A204.1 (cell line): ENCODE measurements around the gene BRSK2.
A peak's percentile ranks its signal among the peaks of the same experiment; 100 is the strongest.

ENCODE experiments used
- FAIRE-seq: peaks from 2 replicates; lab custom pipeline; 2012; peaks lifted over from hg19 to GRCh38; lab: Jason Lieb, UNC

BRSK2 gene

GRCh38 chr11:1377231-1377780 is 12.4 kb upstream of the BRSK2 start:
- no peak for FAIRE-seq

DNA sequence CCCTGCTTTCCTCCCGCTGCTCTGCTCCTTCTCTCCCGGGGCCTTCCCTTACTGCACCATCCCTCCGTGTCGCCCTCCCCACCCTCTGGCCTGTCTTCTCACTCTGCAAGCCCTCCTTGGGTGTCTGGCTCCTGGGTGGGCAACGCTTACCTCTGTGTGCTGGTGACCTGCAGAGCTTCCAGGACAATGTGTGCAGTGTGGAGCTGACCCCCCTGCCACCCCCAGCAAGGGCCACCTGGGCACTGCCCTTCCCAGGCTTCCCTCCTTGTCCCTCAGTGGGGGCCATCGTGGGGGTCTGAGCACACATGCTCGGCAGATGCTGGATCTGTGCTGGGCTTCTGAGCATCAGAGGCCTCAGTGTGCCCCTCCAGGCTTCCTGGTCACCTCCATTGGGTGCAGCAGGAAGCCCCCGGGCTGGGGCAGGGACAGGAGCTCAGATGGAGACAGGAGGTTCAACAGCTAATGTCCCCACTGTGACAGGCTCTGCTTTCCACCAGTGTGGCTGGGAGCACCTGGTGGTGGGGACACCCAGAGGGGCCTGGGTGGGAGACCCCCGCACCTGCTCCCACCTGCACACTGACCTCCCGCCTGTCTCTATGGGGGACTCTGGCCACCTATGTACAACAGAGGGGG is 7.8 kb upstream of the BRSK2 start:
- FAIRE-seq = no peak

DNA sequence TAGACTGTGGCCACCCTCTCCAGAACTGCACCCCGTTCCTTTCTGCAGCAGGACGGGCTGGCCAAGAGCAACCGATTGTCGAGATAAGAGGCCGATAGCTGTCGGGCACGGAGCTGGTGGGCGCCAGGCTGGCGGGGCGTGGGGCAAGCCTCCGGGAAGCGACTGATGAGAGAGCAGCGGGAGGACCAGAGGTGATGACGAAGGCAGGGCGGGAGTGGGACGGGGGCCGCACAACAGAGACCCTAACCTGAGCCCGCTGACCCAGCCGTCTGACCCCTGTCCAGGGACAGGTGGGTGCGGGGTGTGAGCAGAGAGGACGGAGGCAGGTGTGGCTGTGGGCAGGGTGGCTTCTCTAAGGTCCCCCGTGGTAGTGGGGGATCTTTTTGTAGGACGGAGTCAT is 7.3 kb upstream of the BRSK2 start:
- no peak for FAIRE-seq

GRCh38 chr11:1382831-1383607 is 6.7 kb upstream of the BRSK2 start:
- FAIRE-seq = no peak

GRCh38 chr11:1384199-1384970 is 5.3 kb upstream of the BRSK2 start:
- no peak for FAIRE-seq

DNA sequence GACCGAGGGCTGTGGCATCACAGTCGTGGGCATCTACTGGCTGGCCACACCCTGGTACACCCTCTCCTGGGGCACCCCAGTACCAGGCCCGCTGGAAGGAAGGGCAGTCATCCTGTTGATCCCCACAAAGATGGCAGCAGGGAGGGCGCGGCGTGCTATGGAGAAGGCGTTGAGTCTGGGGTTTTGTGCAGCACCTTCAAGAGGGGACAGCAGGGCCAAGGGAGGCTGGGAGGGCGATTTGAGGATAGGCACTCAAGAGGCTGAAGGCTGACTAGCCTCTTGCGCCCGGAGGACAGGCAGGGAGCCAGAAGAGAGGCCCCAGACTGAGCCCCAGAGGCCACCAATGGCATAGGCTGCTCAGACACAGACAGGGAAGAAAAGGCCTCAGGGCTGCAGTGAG is 2.2 kb upstream of the BRSK2 start:
- FAIRE-seq = no peak

DNA sequence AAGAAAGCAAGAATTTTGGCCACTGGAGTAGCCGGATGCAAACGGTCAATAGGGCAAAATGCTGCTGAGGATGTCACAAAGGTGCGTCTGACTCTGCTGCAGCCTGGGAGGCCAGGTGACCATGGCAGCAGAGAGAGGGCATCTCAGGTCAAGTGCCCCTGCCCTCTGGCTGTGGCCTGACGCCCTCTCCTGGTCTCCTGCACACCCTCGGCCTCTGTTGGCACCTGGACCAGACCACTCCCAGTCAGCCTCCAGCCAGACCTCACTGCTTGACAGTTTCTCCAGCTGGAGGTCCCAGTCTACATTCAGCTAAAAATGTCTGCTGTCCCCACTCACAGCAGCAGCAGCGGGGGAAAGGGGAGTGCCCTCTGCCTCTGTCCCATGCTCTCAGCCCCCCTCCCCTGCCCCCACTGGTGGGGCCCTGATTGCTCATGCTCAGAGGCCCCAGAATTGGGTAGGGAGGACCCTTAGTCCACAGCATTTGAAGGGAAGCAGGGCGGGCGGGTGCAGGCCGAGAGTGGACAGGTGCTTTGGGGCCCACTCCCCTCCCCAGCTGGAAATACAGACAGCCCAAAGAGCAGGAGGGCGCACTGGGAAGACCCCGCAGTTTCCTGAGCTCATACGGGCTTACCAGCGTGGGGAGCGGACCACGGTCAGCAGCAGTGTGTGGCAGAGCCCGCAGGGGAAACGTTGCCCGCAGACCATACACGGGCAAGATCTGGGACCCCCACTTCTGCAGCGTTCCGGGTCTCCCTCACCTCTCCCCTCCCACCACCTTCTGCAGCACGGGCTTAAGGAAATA is 1.6 kb upstream of the BRSK2 start:
- no peak for FAIRE-seq

GRCh38 chr11:1388763-1389102 is 1.0 kb upstream of the BRSK2 start:
- FAIRE-seq = no peak

DNA sequence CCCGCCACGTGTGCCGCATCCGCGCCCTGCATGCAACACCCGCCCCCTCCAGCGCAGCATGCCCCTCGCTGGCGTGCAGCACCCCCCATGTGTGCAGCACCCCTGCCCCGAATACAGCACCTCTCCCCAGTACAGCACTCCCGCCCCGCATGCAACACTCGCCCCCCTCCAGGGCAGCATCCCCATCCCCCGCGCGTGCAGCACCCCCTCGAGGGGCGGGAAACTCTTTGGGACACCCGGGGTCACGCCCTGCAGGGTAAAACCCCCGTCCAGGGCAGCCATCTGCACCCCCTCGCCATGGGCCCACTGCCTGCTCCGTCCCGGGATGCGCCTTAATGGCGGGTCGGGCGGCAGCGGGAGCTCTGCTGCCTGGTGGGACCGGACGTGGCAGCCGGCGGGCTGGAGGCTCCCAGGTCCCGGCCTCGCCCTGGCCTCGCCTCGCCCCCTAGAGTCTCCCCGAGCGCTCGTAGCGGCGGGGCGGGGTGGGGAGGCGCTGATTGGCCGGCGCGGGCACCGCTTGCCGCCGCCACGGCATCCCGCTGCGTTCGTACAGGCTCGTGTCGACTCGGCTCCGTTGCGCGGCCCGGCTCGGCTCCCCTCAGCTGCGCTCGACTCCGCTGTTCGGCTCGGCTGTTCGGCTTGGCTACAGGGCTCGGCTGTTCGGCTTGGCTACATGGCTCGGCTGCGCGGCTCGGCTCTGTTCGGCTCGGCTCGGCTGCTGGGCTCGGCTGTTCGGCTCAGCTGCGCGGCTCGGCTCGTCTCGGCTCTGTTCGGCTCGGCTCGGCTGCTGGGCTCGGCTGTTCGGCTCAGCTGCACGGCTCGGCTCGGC is 417 bp upstream of the BRSK2 start:
- peak; percentile 94 for FAIRE-seq

GRCh38 chr11:1390569-1391164 is 933 bp downstream of the BRSK2 start:
- no peak for FAIRE-seq

- no peak for FAIRE-seq
Measured at GRCh38 chr11:1391165-1392075, 1.7 kb downstream of the BRSK2 start.

DNA sequence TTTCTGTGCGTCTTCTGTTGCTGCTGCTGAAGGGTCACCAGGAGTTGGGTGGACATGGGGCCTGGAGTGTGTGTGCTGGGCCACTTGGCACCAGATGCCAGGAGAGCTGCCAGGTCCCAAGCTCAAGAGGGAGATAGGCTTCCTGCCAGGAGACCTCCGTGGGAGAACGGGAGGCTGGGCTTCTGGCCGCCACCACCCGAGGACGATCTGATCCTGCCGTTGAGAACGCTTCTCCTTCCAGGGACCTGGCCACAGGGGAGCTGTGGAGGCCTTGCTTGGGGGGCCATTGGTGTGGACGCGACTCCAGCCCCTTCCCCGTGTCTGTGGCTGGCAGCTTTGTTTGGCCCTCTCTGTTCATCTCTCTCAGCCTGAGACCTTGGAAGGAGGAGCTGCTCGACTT is 2.4 kb downstream of the BRSK2 start:
- no peak for FAIRE-seq

GRCh38 chr11:1392561-1392960 is 2.8 kb downstream of the BRSK2 start:
- no peak for FAIRE-seq

DNA sequence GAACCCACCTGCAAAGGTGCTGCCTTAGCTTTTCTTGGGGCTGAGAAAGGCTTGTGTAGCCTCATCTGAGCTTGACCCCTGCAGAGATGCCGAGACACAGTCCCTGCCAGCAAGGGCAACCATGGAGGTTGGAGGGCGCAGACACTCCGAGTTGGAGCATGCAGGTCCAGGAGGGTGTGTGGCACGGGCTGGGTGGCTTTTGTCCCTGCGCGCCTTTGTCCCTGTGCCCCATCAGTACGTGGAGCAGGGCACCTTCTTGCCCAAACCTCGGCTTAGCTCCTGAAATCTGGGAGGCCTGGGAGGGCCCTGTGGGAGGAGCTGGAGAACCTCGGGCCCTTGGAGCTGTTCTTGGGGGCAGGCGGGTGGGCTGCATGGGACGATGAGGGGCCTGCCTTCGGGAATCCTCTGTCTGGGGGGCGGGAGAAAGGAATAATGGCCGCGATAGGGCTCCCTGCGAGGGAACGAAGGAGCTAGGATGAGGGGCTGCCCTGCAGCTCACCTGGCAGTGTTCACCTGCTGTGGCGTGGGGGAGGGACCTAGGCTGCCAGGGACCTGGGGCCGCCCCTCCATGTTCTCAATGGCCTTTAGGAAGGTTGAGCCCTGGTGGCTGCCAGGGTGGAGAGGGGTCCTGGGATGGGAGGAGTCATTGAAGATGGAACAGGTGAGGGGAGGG is 3.4 kb downstream of the BRSK2 start:
- FAIRE-seq = no peak

- FAIRE-seq = no peak
Measured at GRCh38 chr11:1394936-1395772, 5.4 kb downstream of the BRSK2 start.

DNA sequence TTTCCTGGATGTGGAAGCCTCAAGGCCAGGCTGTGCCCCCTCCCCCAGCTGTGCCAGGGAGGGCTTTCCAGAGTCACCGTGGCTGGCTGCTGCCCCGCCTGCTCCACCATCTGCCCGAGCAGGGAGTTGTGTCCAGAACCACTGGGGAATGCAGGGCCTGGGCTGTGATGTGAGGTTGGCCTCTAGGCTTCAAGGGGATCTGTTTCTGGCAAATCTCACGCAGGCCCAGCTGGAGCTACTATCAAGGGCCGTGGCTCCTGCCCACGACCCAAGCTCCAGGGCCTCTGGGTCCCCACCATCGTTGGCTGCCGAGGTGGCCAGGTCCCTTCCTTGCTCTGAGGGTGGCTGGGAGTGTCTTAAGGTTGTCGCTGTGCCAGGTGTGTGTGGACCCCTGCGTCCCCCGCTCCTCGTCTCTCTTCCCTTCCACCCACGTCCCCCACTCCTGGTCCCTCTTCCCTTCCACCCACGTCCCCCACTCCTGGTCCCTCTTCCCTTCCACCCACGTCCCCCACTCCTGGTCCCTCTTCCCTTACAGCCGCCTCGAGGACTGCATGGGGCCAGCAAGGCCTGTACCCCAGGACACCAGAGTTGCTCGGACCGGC is 6.1 kb downstream of the BRSK2 start:
- no peak for FAIRE-seq

GRCh38 chr11:1396375-1396841 is 6.7 kb downstream of the BRSK2 start:
- no peak for FAIRE-seq
